ENCODE measurements around the gene FGF1.

Gene FGF1

DNA sequence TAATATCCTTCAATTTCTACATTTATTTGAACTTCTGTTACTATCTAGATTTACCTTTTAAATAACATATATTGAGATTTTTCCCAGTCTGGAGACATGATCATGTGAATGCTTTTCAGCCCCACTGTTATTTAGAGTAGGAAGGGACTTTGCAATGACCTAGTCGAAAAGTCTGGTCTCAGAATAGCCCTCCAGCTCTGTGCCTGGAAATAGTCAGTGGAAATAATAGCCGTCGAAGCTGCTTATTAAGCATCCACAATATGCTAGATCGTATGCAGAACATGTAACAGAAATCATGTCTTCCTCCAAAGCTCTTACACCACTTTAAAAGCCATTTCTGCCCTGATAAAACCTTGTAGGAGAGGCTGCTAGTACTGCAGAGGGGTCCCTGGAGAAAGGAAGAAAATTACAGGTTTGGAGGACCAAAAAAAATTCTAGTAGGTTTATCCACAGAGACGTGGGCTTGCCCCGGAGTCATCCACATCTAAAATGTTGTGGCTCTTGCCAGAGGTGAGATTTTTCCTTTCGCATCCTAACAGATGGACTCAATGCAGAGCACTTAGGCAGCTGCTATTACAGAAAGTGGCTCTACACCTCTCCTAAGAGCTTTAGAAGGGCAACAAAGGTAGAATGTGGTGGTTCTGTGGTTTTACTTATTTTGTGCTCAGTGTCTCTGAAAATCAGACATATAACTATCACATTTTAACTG is 2.5 kb upstream of the FGF1 start:
- TF ChIP-seq, protein P1, sequence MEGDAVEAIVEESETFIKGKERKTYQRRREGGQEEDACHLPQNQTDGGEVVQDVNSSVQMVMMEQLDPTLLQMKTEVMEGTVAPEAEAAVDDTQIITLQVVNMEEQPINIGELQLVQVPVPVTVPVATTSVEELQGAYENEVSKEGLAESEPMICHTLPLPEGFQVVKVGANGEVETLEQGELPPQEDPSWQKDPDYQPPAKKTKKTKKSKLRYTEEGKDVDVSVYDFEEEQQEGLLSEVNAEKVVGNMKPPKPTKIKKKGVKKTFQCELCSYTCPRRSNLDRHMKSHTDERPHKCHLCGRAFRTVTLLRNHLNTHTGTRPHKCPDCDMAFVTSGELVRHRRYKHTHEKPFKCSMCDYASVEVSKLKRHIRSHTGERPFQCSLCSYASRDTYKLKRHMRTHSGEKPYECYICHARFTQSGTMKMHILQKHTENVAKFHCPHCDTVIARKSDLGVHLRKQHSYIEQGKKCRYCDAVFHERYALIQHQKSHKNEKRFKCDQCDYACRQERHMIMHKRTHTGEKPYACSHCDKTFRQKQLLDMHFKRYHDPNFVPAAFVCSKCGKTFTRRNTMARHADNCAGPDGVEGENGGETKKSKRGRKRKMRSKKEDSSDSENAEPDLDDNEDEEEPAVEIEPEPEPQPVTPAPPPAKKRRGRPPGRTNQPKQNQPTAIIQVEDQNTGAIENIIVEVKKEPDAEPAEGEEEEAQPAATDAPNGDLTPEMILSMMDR (IDR thresholded peaks at IDR 0.05) = no peak
- Histone ChIP-seq H3K4me3 (no peak overlapping the region), H3K27ac (peak overlapping the region; percentile 48 to 95)
- no peak for DNase-seq (ENCODE audit: low spot score)

DNA sequence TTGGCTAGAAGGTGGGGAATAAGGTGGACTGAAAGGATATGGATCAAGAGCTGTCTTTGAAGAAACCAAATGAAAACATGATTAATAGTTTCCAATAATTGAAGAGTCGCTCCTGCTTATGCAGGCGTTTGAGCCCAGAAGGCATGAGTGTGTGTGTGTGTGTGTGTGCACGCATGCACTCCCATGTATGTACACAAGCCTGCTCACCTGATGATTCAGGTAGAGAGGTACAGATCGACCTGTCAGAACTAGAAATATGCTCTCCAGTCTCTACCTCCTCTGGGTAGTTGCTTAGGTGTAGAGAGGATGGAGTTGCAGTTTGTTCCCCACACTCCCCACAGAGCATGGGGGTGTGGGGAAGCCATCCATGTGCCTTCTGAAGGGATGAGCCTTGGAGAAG is 1.1 kb upstream of the FGF1 start:
- TF ChIP-seq, protein P1 (IDR thresholded peaks at IDR 0.05) = no peak
- peak overlapping the region; percentile 54 to 95 for H3K27ac ChIP-seq
- DNase-seq (ENCODE audit: low spot score) = peak; percentile 16
- H3K4me3 ChIP-seq = no peak overlapping the region

DNA sequence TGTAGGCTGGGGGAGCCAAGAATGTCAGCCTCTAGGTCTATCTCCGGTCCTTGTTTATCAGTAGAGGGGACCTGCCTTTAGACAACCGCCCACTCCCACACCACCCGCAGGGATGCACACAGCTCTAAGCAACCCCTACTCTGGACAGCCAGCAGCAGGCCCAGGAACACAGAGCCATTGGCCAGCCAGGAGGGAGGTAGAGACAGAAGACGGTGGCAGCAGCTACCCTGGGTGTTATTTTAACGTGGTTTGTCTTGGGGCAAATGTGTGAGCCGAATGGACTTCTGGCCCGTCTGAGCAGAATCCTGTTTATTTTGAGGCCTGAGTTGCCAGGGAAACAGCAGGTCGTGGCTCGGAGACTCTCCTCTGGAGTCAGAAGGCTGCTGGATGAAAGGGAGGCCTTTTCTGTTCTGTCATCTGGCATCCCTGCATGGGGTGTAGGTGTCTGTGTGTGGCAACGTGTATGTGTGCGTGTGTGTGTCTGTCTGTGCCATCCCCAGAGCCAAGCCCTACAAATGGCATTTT is 382 bp upstream of the FGF1 start:
- Histone ChIP-seq H3K27ac (peak overlapping the region; percentile 54 to 95), H3K4me3 (peak overlapping the region; percentile 64)
- DNase-seq (ENCODE audit: low spot score) = peak; percentile 81
- TF ChIP-seq, protein P1 (IDR thresholded peaks at IDR 0.05) = no peak

DNA sequence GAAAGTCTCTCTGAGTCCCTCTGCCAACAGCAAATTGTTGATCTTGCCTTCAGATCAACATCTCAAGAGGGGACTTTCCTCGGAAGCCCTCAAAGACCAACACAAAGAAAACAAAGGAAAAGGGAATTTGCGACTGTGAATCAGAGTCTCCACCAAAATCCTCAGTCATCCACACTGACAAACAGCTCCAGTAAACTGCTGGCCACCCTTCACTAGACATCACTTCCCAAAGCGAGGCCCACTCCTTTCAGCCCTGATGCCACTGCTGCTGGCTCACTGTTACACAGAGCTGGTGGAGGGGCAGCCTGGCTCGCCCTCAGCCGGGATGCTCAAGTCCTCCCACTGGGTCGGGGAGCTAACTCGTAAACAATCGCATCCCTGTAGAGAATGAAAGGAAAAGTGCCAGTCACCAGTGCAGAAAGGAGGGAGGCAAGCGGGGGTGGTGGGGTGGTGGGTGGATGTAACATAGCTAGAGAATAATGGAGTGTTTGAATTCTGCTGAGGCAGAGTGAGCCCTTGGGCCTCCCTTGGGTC is 1.3 kb downstream of the FGF1 start:
- TF ChIP-seq, protein P1 (IDR thresholded peaks at IDR 0.05) = no peak
- Histone ChIP-seq H3K27ac (peak overlapping the region; percentile 54 to 95), H3K4me3 (peak overlapping the region; percentile 64)
- peak; percentile 78 for DNase-seq (ENCODE audit: low spot score)

DNA sequence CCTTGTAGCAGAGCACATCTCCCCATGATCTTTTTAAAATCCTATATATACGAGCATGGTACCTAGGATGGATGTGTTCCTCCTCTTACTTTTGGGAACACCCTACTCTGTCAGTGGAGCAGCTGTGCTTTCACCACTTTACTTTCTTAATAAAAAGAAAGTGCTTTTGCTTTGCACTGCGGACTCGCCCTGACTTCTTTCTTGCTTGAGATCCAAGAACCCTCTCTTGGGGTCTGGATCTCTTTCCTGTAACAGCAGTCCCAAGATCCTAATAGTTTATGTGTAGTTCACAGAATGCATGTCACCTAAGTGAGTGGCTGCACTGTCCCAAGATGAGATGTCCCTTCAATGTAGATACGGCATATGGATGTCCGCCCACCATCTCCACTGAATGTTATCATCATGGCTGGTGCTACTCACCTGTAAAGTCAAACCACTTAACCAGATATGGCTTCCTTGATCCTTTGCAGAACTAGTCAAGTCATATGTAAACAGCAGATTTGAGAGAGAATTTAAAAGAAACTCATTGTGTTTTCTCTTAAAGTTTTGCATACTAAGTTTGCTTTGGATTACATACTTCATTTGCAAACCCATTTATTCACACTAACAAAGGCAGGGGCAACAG is 1.9 kb downstream of the FGF1 start:
- TF ChIP-seq, protein P1 (IDR thresholded peaks at IDR 0.05) = no peak
- DNase-seq (ENCODE audit: low spot score) = peak; percentile 59
- Histone ChIP-seq H3K4me3 (peak overlapping the region; percentile 64), H3K27ac (peak overlapping the region; percentile 54 to 95)

DNA sequence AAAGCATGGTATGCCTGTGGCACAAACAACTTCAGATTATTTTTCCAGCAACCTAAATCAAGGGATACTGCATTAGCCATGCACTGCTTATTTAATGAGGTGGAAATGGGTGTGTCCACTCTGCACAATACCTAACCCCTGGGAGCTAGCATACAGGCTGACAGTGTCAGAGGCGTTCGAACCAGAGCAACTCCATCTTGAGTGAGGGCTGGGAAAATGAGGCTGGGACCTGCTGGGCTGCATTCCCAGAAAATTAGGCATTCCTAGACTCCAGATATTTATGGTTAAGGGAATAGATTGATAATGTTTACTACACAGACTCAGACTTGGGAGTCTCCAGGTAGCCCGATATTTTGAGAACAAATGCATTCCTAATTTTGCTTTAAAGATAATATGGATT is 2.8 kb downstream of the FGF1 start:
- DNase-seq (ENCODE audit: low spot score) = peak; percentile 36
- Histone ChIP-seq H3K27ac (peak overlapping the region in 1 of 2 donors; percentile 45), H3K4me3 (no peak overlapping the region)
- TF ChIP-seq, protein P1 (IDR thresholded peaks at IDR 0.05) = no peak
